ENCODE data around the gene DDX31.

The DDX31 gene

GRCh38 chr9:132634327-132634726 is 35.5 kb downstream of the DDX31 start:
- no peak for DNase-seq (ENCODE audit: low read depth)

GRCh38 chr9:132632413-132633129 is 37.2 kb downstream of the DDX31 start:
- no peak for DNase-seq (ENCODE audit: low read depth)

- DNase-seq (ENCODE audit: low read depth): no peak
Measured at GRCh38 chr9:132631685-132632084, 38.1 kb downstream of the DDX31 start.

- no peak for DNase-seq (ENCODE audit: low read depth)
Measured at GRCh38 chr9:132631280-132631679, 38.5 kb downstream of the DDX31 start.

GRCh38 chr9:132630811-132631210 is 39.0 kb downstream of the DDX31 start:
- DNase-seq (ENCODE audit: low read depth): no peak

- DNase-seq (ENCODE audit: low read depth): no peak
Measured at GRCh38 chr9:132630116-132630515, 39.7 kb downstream of the DDX31 start.

- no peak for DNase-seq (ENCODE audit: low read depth)
Measured at GRCh38 chr9:132628746-132629145, 41.0 kb downstream of the DDX31 start.

- DNase-seq (ENCODE audit: low read depth): no peak
Measured at GRCh38 chr9:132627594-132627993, 42.2 kb downstream of the DDX31 start.

- DNase-seq (ENCODE audit: low read depth): no peak
Measured at GRCh38 chr9:132627106-132627505, 42.7 kb downstream of the DDX31 start.

- DNase-seq (ENCODE audit: low read depth): no peak
Measured at GRCh38 chr9:132626285-132626684, 43.5 kb downstream of the DDX31 start.

- no peak for DNase-seq (ENCODE audit: low read depth)
Measured at GRCh38 chr9:132622159-132622558, 47.6 kb downstream of the DDX31 start.

GRCh38 chr9:132616725-132617124 is 53.1 kb downstream of the DDX31 start:
- no peak for DNase-seq (ENCODE audit: low read depth)

- no peak for DNase-seq (ENCODE audit: low read depth)
Measured at GRCh38 chr9:132615774-132616173, 54.0 kb downstream of the DDX31 start.

- no peak for DNase-seq (ENCODE audit: low read depth)
Measured at GRCh38 chr9:132614324-132614723, 55.5 kb downstream of the DDX31 start.

GRCh38 chr9:132610661-132611060 is 59.1 kb downstream of the DDX31 start:
- DNase-seq (ENCODE audit: low read depth): no peak

- no peak for DNase-seq (ENCODE audit: low read depth)
Measured at GRCh38 chr9:132609829-132610228, 60.0 kb downstream of the DDX31 start.

GRCh38 chr9:132609184-132609583 is 60.6 kb downstream of the DDX31 start:
- DNase-seq (ENCODE audit: low read depth): no peak

- DNase-seq (ENCODE audit: low read depth): no peak
Measured at GRCh38 chr9:132606066-132606465, 63.7 kb downstream of the DDX31 start.

- no peak for DNase-seq (ENCODE audit: low read depth)
Measured at GRCh38 chr9:132605387-132605786, 64.4 kb downstream of the DDX31 start.

- no peak for DNase-seq (ENCODE audit: low read depth)
Measured at GRCh38 chr9:132602207-132602606, 67.6 kb downstream of the DDX31 start.

GRCh38 chr9:132600326-132600984 is 69.3 kb downstream of the DDX31 start:
- DNase-seq (ENCODE audit: low read depth): no peak

- no peak for DNase-seq (ENCODE audit: low read depth)
Measured at GRCh38 chr9:132597073-132597775, 72.6 kb downstream of the DDX31 start.

GRCh38 chr9:132596200-132596599 is 73.6 kb downstream of the DDX31 start:
- no peak for DNase-seq (ENCODE audit: low read depth)
